ENCODE results near the gene CDCP2. TPM values are rescaled to one million over a fixed set of nuclear protein-coding genes. Genes with fewer than 3 reads are reported as not detected.

CDCP2 gene
- total and polyA plus RNA-seq, 2 experiments from 2014 or later: not detected

DNA sequence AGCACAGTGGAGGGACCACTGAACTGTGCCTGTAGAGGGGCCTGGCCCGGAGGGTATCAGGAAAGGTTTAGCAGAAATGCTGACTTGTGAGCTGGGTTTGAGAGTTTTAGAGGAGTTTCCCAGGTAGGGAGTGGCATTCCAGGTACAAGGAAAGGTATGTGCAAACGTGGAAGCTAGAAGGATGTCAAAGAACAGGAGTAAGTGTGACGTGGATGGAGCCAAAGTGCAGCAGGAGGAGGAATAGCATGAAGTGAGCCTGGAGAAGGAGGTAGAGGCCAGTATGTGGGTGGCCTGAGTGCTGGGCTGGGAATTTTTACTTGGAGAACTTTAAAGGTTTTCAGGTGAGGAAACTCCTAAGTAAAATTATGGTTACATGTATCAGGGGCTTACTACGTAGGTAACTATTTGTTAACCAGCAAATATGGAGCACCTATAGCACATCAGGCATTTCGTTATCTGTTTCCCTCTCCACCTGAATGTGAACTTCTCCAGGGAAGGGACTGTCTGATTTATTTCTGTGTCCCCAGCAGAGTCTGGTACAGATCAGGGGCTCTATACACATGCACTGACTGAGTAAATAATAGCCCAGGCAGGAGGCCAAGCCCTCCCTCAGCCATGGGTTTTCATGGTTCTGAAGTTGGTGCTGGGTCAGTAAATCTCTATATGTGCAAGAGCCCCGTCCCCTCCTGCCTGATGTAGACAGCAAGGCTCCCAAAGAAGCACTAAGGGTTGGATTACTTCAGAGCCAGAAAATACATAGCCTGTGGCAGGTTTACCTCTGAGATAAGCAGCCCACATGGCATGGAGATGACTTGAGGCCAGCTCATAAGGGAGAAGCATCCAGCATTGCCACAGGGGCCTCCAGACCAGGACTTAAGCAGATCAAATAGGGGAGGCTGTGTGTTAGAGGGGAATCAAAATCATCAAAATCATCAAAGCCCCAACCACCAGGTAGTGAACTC, 43.4 kb downstream of the CDCP2 start:
- Histone ChIP-seq H3K4me1 (ENCODE audit: insufficient read depth) (no peaks in the 10 kb centered on the region), H3K4me3 (no peak overlapping the region), H2AFZ (no peak overlapping the region), H4K20me1 (ENCODE audit: insufficient read depth, poor library complexity, severe bottlenecking) (no peaks in the 10 kb centered on the region), H3K9me2 (replicated peaks; ENCODE audit: insufficient read depth) (no peaks in the 10 kb centered on the region), H3K4me2 (no peak overlapping the region), H3K27me3 (no peaks in the 10 kb centered on the region), H3K36me3 (replicated peaks; ENCODE audit: insufficient read depth, low read depth) (no peaks in the 10 kb centered on the region), H3K79me2 (no peaks in the 10 kb centered on the region), H3K9me3 (ENCODE audit: low read depth) (no peaks in the 10 kb centered on the region), H3K27ac (no peak overlapping the region)
- 80% methylated on average over 6 of the region's 6 CpGs for WGBS (ENCODE audit: low lambda C conversion rate, missing lambda C conversion rate)
- TF ChIP-seq, protein P1, sequence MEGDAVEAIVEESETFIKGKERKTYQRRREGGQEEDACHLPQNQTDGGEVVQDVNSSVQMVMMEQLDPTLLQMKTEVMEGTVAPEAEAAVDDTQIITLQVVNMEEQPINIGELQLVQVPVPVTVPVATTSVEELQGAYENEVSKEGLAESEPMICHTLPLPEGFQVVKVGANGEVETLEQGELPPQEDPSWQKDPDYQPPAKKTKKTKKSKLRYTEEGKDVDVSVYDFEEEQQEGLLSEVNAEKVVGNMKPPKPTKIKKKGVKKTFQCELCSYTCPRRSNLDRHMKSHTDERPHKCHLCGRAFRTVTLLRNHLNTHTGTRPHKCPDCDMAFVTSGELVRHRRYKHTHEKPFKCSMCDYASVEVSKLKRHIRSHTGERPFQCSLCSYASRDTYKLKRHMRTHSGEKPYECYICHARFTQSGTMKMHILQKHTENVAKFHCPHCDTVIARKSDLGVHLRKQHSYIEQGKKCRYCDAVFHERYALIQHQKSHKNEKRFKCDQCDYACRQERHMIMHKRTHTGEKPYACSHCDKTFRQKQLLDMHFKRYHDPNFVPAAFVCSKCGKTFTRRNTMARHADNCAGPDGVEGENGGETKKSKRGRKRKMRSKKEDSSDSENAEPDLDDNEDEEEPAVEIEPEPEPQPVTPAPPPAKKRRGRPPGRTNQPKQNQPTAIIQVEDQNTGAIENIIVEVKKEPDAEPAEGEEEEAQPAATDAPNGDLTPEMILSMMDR (IDR thresholded peaks at IDR 0.05; ENCODE audit: poor library complexity): no peak
- TF ChIP-seq EZH2phosphoT487 (IDR thresholded peaks at IDR 0.05; ENCODE audit: low read depth, severe bottlenecking, unreplicated experiment) (no peak), EZH2 (IDR thresholded peaks at IDR 0.05; ENCODE audit: borderline replicate concordance) (no peak)
- DNase-seq (ENCODE audit: low spot score): no peak

DNA sequence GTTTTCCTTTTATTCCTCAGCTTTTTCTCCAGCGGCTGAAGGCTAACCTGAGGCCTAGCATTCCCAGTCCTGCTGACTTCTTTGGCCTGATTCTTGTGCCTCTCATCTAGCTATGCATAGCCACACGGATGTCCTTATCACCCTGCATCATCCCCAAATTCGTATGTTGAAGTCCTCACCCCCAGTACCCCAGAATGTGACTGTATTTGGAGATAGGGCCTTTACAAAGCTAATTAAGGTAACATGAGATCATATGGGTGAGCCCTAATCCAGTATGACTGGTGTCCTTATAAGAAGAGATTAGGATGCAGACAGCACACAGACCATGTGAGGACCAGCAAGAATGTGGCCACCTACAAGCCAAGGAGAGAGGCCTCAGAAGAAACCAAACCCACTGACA, 44.6 kb downstream of the CDCP2 start:
- WGBS (ENCODE audit: low lambda C conversion rate, missing lambda C conversion rate): 89% methylated on average over 3 of the region's 3 CpGs
- no peaks in the 10 kb centered on the region for H3K9me2 ChIP-seq (replicated peaks; ENCODE audit: insufficient read depth)
- H2AFZ ChIP-seq: no peak overlapping the region
- no peaks in the 10 kb centered on the region for H3K4me1 ChIP-seq (ENCODE audit: insufficient read depth)
- TF ChIP-seq EZH2 (IDR thresholded peaks at IDR 0.05; ENCODE audit: borderline replicate concordance) (no peak), EZH2phosphoT487 (IDR thresholded peaks at IDR 0.05; ENCODE audit: low read depth, severe bottlenecking, unreplicated experiment) (no peak)
- TF ChIP-seq, protein P1 (IDR thresholded peaks at IDR 0.05; ENCODE audit: poor library complexity): no peak
- no peaks in the 10 kb centered on the region for H3K36me3 ChIP-seq (replicated peaks; ENCODE audit: insufficient read depth, low read depth)
- no peaks in the 10 kb centered on the region for H4K20me1 ChIP-seq (ENCODE audit: insufficient read depth, poor library complexity, severe bottlenecking)
- H3K27ac ChIP-seq: no peak overlapping the region
- no peak overlapping the region for H3K4me3 ChIP-seq
- no peak for DNase-seq (ENCODE audit: low spot score)
- H3K79me2 ChIP-seq: no peaks in the 10 kb centered on the region
- no peaks in the 10 kb centered on the region for H3K27me3 ChIP-seq
- no peak overlapping the region for H3K4me2 ChIP-seq
- no peaks in the 10 kb centered on the region for H3K9me3 ChIP-seq (ENCODE audit: low read depth)

DNA sequence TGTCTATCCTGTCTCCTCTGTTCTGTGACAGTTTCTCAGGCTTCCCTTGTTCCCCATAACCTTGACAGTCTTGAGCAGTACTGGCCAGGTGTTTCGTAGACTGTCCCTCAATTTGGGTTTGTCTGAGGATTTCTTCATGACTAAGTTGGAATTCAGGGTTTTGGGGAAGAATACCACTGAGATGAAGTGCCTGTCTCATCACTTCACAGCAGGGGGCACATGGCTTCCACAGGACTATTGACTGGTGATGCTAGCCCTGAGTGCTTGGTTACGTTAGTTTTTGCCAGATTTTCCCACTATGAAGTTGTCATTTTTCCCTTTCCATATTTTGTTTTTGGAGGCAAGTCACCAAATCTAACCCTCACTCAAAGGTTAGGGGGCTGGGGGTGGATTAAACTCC, 45.7 kb downstream of the CDCP2 start:
- H3K4me2 ChIP-seq: no peak overlapping the region
- H3K27ac ChIP-seq: no peak overlapping the region
- no peaks in the 10 kb centered on the region for H4K20me1 ChIP-seq (ENCODE audit: insufficient read depth, poor library complexity, severe bottlenecking)
- H3K36me3 ChIP-seq (replicated peaks; ENCODE audit: insufficient read depth, low read depth): no peaks in the 10 kb centered on the region
- H3K9me2 ChIP-seq (replicated peaks; ENCODE audit: insufficient read depth): no peaks in the 10 kb centered on the region
- no peaks in the 10 kb centered on the region for H3K27me3 ChIP-seq
- DNase-seq (ENCODE audit: low spot score): no peak
- no peak overlapping the region for H3K4me3 ChIP-seq
- 86% methylated on average over 2 of the region's 2 CpGs for WGBS (ENCODE audit: low lambda C conversion rate, missing lambda C conversion rate)
- no peak overlapping the region for H2AFZ ChIP-seq
- no peaks in the 10 kb centered on the region for H3K79me2 ChIP-seq
- H3K4me1 ChIP-seq (ENCODE audit: insufficient read depth): no peaks in the 10 kb centered on the region
- no peaks in the 10 kb centered on the region for H3K9me3 ChIP-seq (ENCODE audit: low read depth)
- TF ChIP-seq, protein P1 (IDR thresholded peaks at IDR 0.05; ENCODE audit: poor library complexity): peak; percentile 14
- TF ChIP-seq EZH2 (IDR thresholded peaks at IDR 0.05; ENCODE audit: borderline replicate concordance): no peak

Data from hepatocyte (in vitro differentiated cells).